H9 (cell line): Measurements from ENCODE around the gene MTIF2. TPM values are rescaled to one million over a fixed set of nuclear protein-coding genes. Genes with fewer than 3 reads are reported as not detected.
"Not testable (repeated sequence)": the region's sequence is repeated elsewhere in the genome, so short reads cannot be mapped to it uniquely, and the experiment has no call there.

ENCODE experiments used
- DNase-seq: peaks from one replicate; pipeline ENCODE4 v3.0.0-alpha.2; 2017
- H2AFZ ChIP-seq: one replicate; pipeline ENCODE4 v1.6.1; 2013; ENCODE audit warnings: mild to moderate bottlenecking, low read length, control low read depth, moderate library complexity
- H2AK5ac ChIP-seq: 2 replicates; pipeline ENCODE4 v1.6.1; 2013; ENCODE audit warnings: low read length, control low read depth, mixed read lengths; ENCODE audit not compliant: insufficient read length
- H2BK120ac ChIP-seq: one replicate; pipeline ENCODE4 v1.6.1; 2013; ENCODE audit warnings: low read depth, mild to moderate bottlenecking, low read length, control low read depth, inconsistent platforms; ENCODE audit not compliant: poor library complexity, severe bottlenecking
- H2BK12ac ChIP-seq: 2 replicates; pipeline ENCODE4 v1.6.1; 2013; ENCODE audit warnings: low read length, control low read depth, mixed read lengths, low read depth; ENCODE audit not compliant: insufficient read length
- H2BK15ac ChIP-seq: 2 replicates; pipeline ENCODE4 v1.6.1; 2013; ENCODE audit warnings: low read depth, low read length, control low read depth
- H2BK20ac ChIP-seq: one replicate; pipeline ENCODE4 v1.6.1; 2013; ENCODE audit warnings: low read depth, mild to moderate bottlenecking, low read length, control low read depth, inconsistent platforms; ENCODE audit not compliant: poor library complexity, severe bottlenecking
- H2BK5ac ChIP-seq: 2 replicates; pipeline ENCODE4 v1.6.1; 2013; ENCODE audit warnings: low read length, control low read depth, mixed read lengths; ENCODE audit not compliant: insufficient read length
- H3K14ac ChIP-seq: 2 replicates; pipeline ENCODE4 v1.6.1; 2013; ENCODE audit warnings: low read length, control low read depth; ENCODE audit not compliant: insufficient read depth
- H3K18ac ChIP-seq: 2 replicates; pipeline ENCODE4 v1.6.1; 2013; ENCODE audit warnings: low read depth, mild to moderate bottlenecking, mixed read lengths, low read length, control low read depth; ENCODE audit not compliant: insufficient read length
- H3K23ac ChIP-seq: 2 replicates; pipeline ENCODE4 v1.6.1; 2013; ENCODE audit warnings: low read length, control low read depth, mixed read lengths, low read depth; ENCODE audit not compliant: insufficient read length
- H3K23me2 ChIP-seq: 2 replicates; pipeline ENCODE4 v1.6.1; 2013; ENCODE audit warnings: low read depth, mild to moderate bottlenecking, mixed read lengths, low read length, control low read depth; ENCODE audit not compliant: insufficient read length, poor library complexity, severe bottlenecking
- H3K27ac ChIP-seq: 2 replicates; pipeline ENCODE4 v1.5.1; 2013; ENCODE audit warnings: low read length, control low read depth, mixed read lengths, low read depth; ENCODE audit not compliant: insufficient read length
- H3K27me3 ChIP-seq: 2 replicates; pipeline ENCODE4 v1.6.1; 2013; ENCODE audit warnings: low read length, control low read depth, inconsistent platforms; ENCODE audit not compliant: insufficient read depth
- H3K4ac ChIP-seq: 2 replicates; pipeline ENCODE4 v1.6.1; 2013; ENCODE audit warnings: low read depth, mild to moderate bottlenecking, control low read depth, inconsistent platforms, low read length, moderate library complexity
- H3K4me1 ChIP-seq: 2 replicates; pipeline ENCODE4 v1.6.1; 2013; ENCODE audit warnings: low read length, control low read depth, inconsistent platforms; ENCODE audit not compliant: insufficient read depth
- H3K4me2 ChIP-seq: 2 replicates; pipeline ENCODE4 v1.6.1; 2013; ENCODE audit warnings: low read length, control low read depth, mixed read lengths; ENCODE audit not compliant: insufficient read length, insufficient read depth
- H3K56ac ChIP-seq: 2 replicates; pipeline ENCODE4 v1.6.1; 2013; ENCODE audit warnings: low read depth, mild to moderate bottlenecking, mixed read lengths, low read length, control low read depth; ENCODE audit not compliant: insufficient read length
- H3K79me1 ChIP-seq: 2 replicates; pipeline ENCODE4 v1.6.1; 2013; ENCODE audit warnings: low read depth, mild to moderate bottlenecking, moderate library complexity, low read length, control low read depth, inconsistent platforms; ENCODE audit not compliant: insufficient read depth, poor library complexity, severe bottlenecking
- H3K79me2 ChIP-seq: 2 replicates; pipeline ENCODE4 v1.6.1; 2013; ENCODE audit warnings: low read length, control low read depth, inconsistent platforms; ENCODE audit not compliant: insufficient read depth
- H3K9ac ChIP-seq: 2 replicates; pipeline ENCODE4 v1.6.1; 2013; ENCODE audit warnings: low read length, control low read depth, mixed read lengths; ENCODE audit not compliant: insufficient read length; ENCODE audit errors: extremely low read depth
- H3K9me3 ChIP-seq: one replicate; pipeline ENCODE4 v1.6.1; 2013; ENCODE audit warnings: low read depth, low read length, inconsistent platforms; ENCODE audit not compliant: control insufficient read depth
- H3T11ph ChIP-seq: one replicate; pipeline ENCODE4 v1.6.1; 2013; ENCODE audit warnings: mild to moderate bottlenecking, low read length, control low read depth, inconsistent platforms
- H4K20me1 ChIP-seq: one replicate; pipeline ENCODE4 v1.6.1; 2013; ENCODE audit not compliant: control insufficient read depth, insufficient read length, insufficient read depth
- H4K5ac ChIP-seq: 2 replicates; pipeline ENCODE4 v1.6.1; 2013; ENCODE audit warnings: low read depth, mild to moderate bottlenecking, mixed read lengths, low read length, control low read depth; ENCODE audit not compliant: insufficient read length
- H4K8ac ChIP-seq: replicated peaks from 2 replicates; pipeline ENCODE4 v1.6.1; 2013; ENCODE audit warnings: low read length, control low read depth, mixed read lengths, low read depth; ENCODE audit not compliant: insufficient read length
- H4K91ac ChIP-seq: 2 replicates; pipeline ENCODE4 v1.6.1; 2013; ENCODE audit warnings: low read depth, mild to moderate bottlenecking, moderate library complexity, mixed read lengths, low read length, control low read depth; ENCODE audit not compliant: insufficient read length
- H3K27ac Mint-ChIP-seq, 3 experiments: 2 replicates in 2 of 3; 3 replicates in 1 of 3; pipeline ENCODE4 v1.8.0; 2020 to 2021; ENCODE audit warnings: mixed read lengths in 3 of 3, mild to moderate bottlenecking in 1 of 3, moderate library complexity in 1 of 3
- H3K27me3 Mint-ChIP-seq: 2 replicates; pipeline ENCODE4 v1.8.0; 2021; ENCODE audit warnings: low read depth, mild to moderate bottlenecking, moderate library complexity, mixed read lengths
- H3K36me3 Mint-ChIP-seq, 3 experiments: 2 replicates in 2 of 3; 3 replicates in 1 of 3; pipeline ENCODE4 v1.8.0; 2020 to 2021; ENCODE audit warnings: low read depth in 3 of 3, mixed read lengths in 3 of 3; ENCODE audit not compliant: insufficient read depth in 1 of 3
- H3K4me1 Mint-ChIP-seq, 2 experiments: 2 replicates each; pipeline ENCODE4 v1.8.0; 2020; ENCODE audit warnings: mixed read lengths in 2 of 2
- H3K4me3 Mint-ChIP-seq, 2 experiments: 2 replicates in 1 of 2; 3 replicates in 1 of 2; pipeline ENCODE4 v1.8.0; 2020 to 2021; ENCODE audit warnings: mild to moderate bottlenecking in 2 of 2, mixed read lengths in 2 of 2, moderate library complexity in 1 of 2
- H3K9me3 Mint-ChIP-seq, 2 experiments: 2 replicates in 1 of 2; 3 replicates in 1 of 2; pipeline ENCODE4 v1.8.0; 2020; ENCODE audit warnings: mild to moderate bottlenecking in 2 of 2, mixed read lengths in 2 of 2, moderate library complexity in 1 of 2
- WGBS: extraction: QIAGEN DNeasy Blood & Tissue Kit; methylation state at CpG from one replicate; pipeline ENCODE4 v1.1.7; 2013; ENCODE audit warnings: missing lambda C conversion rate, low lambda C conversion rate, mixed read lengths; ENCODE audit not compliant: insufficient read length; ENCODE audit errors: extremely low coverage; 5-methylcytosine and 5-hydroxymethylcytosine counted together
- total RNA-seq: library from RNA; stranded (reverse); gene quantifications from 2 replicates; pipeline ENCODE4 v1.2.1, GENCODE V29; 2021
- TF ChIP-seq, protein P1 (sequence below): fragments of 200-600 bp; sonication (generic); conservative IDR thresholded peaks from 3 replicates; pipeline ENCODE4 v1.8.0; 2021; ENCODE audit warnings: antibody characterized with exemption, mild to moderate bottlenecking

The MTIF2 gene
- total RNA-seq, 1 experiment from 2014 or later, result 35.6 TPM

GRCh38 chr2:55228226-55228563, 40.8 kb downstream of the MTIF2 start:
- Histone ChIP-seq H2BK5ac (no peak overlapping the region), H4K5ac (no peak overlapping the region), H2BK120ac (no peak overlapping the region), H3K4me1 (no peaks in the 10 kb centered on the region), H3T11ph (no peak overlapping the region), H3K27me3 (no peaks in the 10 kb centered on the region), H2BK15ac (no peak overlapping the region), H3K9ac (no peak overlapping the region), H3K56ac (no peak overlapping the region), H3K4me2 (no peak overlapping the region), H3K27ac (no peak overlapping the region), H4K91ac (no peak overlapping the region), H3K79me2 (peaks cover 6% of the 10 kb centered on the region; the same call in 1 of the 2 replicates), H2BK20ac (no peak overlapping the region), H3K79me1 (peaks cover 2% of the 10 kb centered on the region), H3K18ac (no peak overlapping the region), H4K8ac (no peak overlapping the region), H3K23ac (no peak overlapping the region), H3K4ac (no peak overlapping the region), H3K14ac (no peak overlapping the region), H3K9me3 (no peaks in the 10 kb centered on the region), H2AK5ac (no peak overlapping the region), H2AFZ (no peak overlapping the region), H4K20me1 (no peaks in the 10 kb centered on the region), H3K23me2 (peaks cover 6% of the 10 kb centered on the region), H2BK12ac (no peak overlapping the region)
- Mint-ChIP-seq H3K27me3 (no peaks in the 10 kb centered on the region; the same call in 1 of the 2 replicates), H3K27ac (no peak overlapping the region), H3K9me3 (no peaks in the 10 kb centered on the region; a peak in 1 of 5 replicates), H3K4me3 (no peak overlapping the region), H3K36me3 (peaks cover 7 to 23% (median 12%) of the 10 kb centered on the region in 3 experiments), H3K4me1 (peaks cover 19 to 23% of the 10 kb centered on the region in 2 experiments)
- TF ChIP-seq, protein P1, sequence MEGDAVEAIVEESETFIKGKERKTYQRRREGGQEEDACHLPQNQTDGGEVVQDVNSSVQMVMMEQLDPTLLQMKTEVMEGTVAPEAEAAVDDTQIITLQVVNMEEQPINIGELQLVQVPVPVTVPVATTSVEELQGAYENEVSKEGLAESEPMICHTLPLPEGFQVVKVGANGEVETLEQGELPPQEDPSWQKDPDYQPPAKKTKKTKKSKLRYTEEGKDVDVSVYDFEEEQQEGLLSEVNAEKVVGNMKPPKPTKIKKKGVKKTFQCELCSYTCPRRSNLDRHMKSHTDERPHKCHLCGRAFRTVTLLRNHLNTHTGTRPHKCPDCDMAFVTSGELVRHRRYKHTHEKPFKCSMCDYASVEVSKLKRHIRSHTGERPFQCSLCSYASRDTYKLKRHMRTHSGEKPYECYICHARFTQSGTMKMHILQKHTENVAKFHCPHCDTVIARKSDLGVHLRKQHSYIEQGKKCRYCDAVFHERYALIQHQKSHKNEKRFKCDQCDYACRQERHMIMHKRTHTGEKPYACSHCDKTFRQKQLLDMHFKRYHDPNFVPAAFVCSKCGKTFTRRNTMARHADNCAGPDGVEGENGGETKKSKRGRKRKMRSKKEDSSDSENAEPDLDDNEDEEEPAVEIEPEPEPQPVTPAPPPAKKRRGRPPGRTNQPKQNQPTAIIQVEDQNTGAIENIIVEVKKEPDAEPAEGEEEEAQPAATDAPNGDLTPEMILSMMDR, result no peak
- DNase-seq, result no peak

DNA sequence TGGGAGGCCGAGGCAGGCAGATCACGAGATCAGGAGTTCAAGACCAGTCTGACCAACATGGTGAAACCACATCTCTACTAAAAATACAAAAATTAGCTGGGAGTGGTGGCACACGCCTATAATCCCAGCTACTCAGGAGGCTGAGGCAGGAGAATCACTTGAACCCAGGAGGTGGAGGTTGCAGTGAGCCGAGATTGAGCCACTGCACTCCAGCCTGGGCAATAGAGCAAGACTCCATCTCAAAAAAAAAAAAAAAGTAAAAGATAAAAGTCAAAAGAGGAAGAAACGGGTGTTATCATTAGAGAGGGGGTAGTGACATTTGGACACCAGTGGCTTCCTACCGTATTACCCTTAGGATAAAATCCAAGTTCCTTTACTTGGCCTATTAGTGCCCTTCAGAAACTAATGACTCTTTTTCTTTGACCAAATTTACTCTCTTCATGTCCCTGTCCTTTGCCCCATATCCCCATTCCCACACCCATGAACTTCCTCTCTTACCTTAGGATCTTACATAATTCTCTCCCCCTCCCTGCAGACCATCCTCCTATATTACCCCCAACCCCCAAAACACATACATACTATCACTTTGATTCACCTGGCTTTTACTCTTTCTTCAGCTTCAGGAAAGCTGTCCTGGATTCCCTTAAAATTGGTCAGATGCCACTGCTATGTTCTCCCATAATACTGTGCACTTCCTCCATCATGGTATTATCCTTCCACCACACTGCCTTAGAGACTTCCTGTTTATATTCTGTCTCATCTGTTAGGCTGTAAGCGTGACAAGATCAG, 41.4 kb downstream of the MTIF2 start:
- not testable (repeated sequence) for H4K20me1 ChIP-seq, H2BK20ac ChIP-seq, H3K79me1 ChIP-seq, H3K27me3 Mint-ChIP-seq, H3K23me2 ChIP-seq, H3K27ac ChIP-seq, DNase-seq, H4K8ac ChIP-seq, H2BK120ac ChIP-seq, H4K91ac ChIP-seq, H3K27ac Mint-ChIP-seq, H2BK12ac ChIP-seq, H2BK5ac ChIP-seq, H3K9ac ChIP-seq, H3K27me3 ChIP-seq, H3T11ph ChIP-seq, H3K4me3 Mint-ChIP-seq, H3K4me2 ChIP-seq, H3K56ac ChIP-seq, H3K23ac ChIP-seq, H3K14ac ChIP-seq, H2AFZ ChIP-seq, H4K5ac ChIP-seq, H3K4me1 ChIP-seq, H3K18ac ChIP-seq, H3K9me3 ChIP-seq, H3K79me2 ChIP-seq, H2BK15ac ChIP-seq, H3K4ac ChIP-seq, H3K9me3 Mint-ChIP-seq, H2AK5ac ChIP-seq
- H3K36me3 Mint-ChIP-seq, result peaks cover 3 to 18% (median 7%) of the 10 kb centered on the region in 3 experiments
- peaks cover 20 to 23% of the 10 kb centered on the region in 2 experiments for H3K4me1 Mint-ChIP-seq
- no CpG with 5 or more reads among the region's 7 CpGs for WGBS
